HCT116 (cell line): ENCODE measurements around the gene TLE5. TPM values are rescaled to one million over a fixed set of nuclear protein-coding genes. Genes with fewer than 3 reads are reported as not detected.

Experiments used
- ATAC-seq: fragments of 200-7000 bp; cut with Tn5 transposase; 2 replicates; pipeline ENCODE4 v1.9.1; 2020; ENCODE audit warnings: mild to moderate bottlenecking, moderate library complexity
- BruUV-seq: library from RNA; stranded (reverse); fragments of 400-500 nt; replicated peaks from 2 replicates; lab custom pipeline; 2021; lab: Mats Ljungman, UMichigan
- CTCF ChIA-PET: fragments of 300-600 bp; sonication (Branson Sonifier 250); formaldehyde crosslinking; loops from one replicate; lab custom pipeline; 2021; ENCODE audit warnings: antibody characterized with exemption; lab: Charles Lee
- POLR2A ChIA-PET: fragments of 300-600, 350-600 bp; sonication (Branson Sonifier 250); formaldehyde crosslinking; loops from one replicate; lab custom pipeline; 2021; ENCODE audit warnings: antibody characterized with exemption; lab: Charles Lee
- RAD21 ChIA-PET, 2 experiments: fragments of 300-600 bp; sonication (Branson Sonifier 250); formaldehyde crosslinking; loops; one replicate each; lab custom pipeline; 2023; ENCODE audit warnings: low total read pairs in 2 of 2; ENCODE audit not compliant: uncharacterized antibody in 2 of 2, unreplicated experiment in 2 of 2, low non-redundant PET in 1 of 2; lab: Charles Lee
- DNase-seq: peaks from one replicate; pipeline ENCODE4 v3.0.0-alpha.2; 2010; ENCODE audit warnings: low read depth, low spot score
- H2AFZ ChIP-seq: fragments of 200-600 bp; shearing (Covaris generic), sonication (generic); 2 replicates; pipeline ENCODE4 v1.6.1; 2017; ENCODE audit warnings: low read depth, mixed run types, mixed read lengths, antibody characterized with exemption, low read length; ENCODE audit not compliant: poor library complexity, severe bottlenecking
- H3K27ac ChIP-seq: 2 replicates; pipeline ENCODE4 v1.5.1; 2012; ENCODE audit warnings: low read depth, low read length
- H3K27me3 ChIP-seq: fragments of 200-600 bp; sonication (generic); 2 replicates; pipeline ENCODE4 v1.6.1; 2016; ENCODE audit warnings: mixed run types, low read length, mixed read lengths; ENCODE audit not compliant: insufficient read depth
- H3K36me3 ChIP-seq, 2 experiments: fragments of 200-500 bp in 1 of 2; fragments of 200-600 bp in 1 of 2; sonication (Bioruptor generic) in 1 of 2; sonication (generic) in 1 of 2; 2 replicates each; pipeline versions ENCODE4 v1.5.1 to v1.6.1; 2014 to 2016; ENCODE audit warnings: low read length in 2 of 2, inconsistent platforms in 1 of 2, mixed read lengths in 1 of 2, mixed run types in 1 of 2; ENCODE audit not compliant: insufficient read depth in 2 of 2, control insufficient read depth in 1 of 2
- H3K4me1 ChIP-seq, 2 experiments: fragments of 200-600 bp in 1 of 2; sonication (generic) in 1 of 2; 2 replicates each; pipeline versions ENCODE4 v1.5.1 to v1.6.1; 2012 to 2017; ENCODE audit warnings: low read length in 2 of 2, inconsistent platforms in 1 of 2, mild to moderate bottlenecking in 1 of 2, mixed read lengths in 1 of 2, mixed run types in 1 of 2, moderate library complexity in 1 of 2; ENCODE audit not compliant: insufficient read depth in 2 of 2, control insufficient read depth in 1 of 2
- H3K4me2 ChIP-seq: fragments of 200-600 bp; sonication (generic); 2 replicates; pipeline ENCODE4 v1.6.1; 2017; ENCODE audit warnings: mixed run types, low read length, mixed read lengths
- H3K4me3 ChIP-seq, 2 experiments: fragments of 200-600 bp in 1 of 2; sonication (generic) in 1 of 2; replicated peaks in 1 of 2; 2 replicates each; pipeline ENCODE4 v1.5.1; 2011 to 2016; ENCODE audit warnings: low read length in 2 of 2, control low read depth in 1 of 2, low read depth in 1 of 2, mild to moderate bottlenecking in 1 of 2, mixed read lengths in 1 of 2, mixed run types in 1 of 2
- H3K79me2 ChIP-seq: fragments of 200-600 bp; sonication (generic); 2 replicates; pipeline ENCODE4 v1.6.1; 2017; ENCODE audit warnings: mild to moderate bottlenecking, mixed run types, low read length, moderate library complexity, mixed read lengths; ENCODE audit not compliant: insufficient read depth
- H3K9ac ChIP-seq: fragments of 200-600 bp; sonication (generic); 2 replicates; pipeline ENCODE4 v1.6.1; 2016; ENCODE audit warnings: low read length, mixed read lengths
- H3K9me2 ChIP-seq: fragments of 200-600 bp; sonication (generic), shearing (Covaris generic); 2 replicates; pipeline ENCODE4 v1.6.1; 2017; ENCODE audit warnings: mixed run types, mild to moderate bottlenecking, moderate library complexity; ENCODE audit not compliant: insufficient read depth
- H3K9me3 ChIP-seq, 2 experiments: fragments of 200-500 bp in 1 of 2; fragments of 200-600 bp in 1 of 2; sonication (Bioruptor generic) in 1 of 2; sonication (generic) in 1 of 2; 2 replicates each; pipeline ENCODE4 v1.6.1; 2014 to 2017; ENCODE audit warnings: low read length in 2 of 2, mixed read lengths in 2 of 2, inconsistent platforms in 1 of 2, low read depth in 1 of 2, mild to moderate bottlenecking in 1 of 2, mixed run types in 1 of 2, moderate library complexity in 1 of 2; ENCODE audit not compliant: control insufficient read depth in 1 of 2, insufficient read depth in 1 of 2
- H4K20me1 ChIP-seq: fragments of 200-600 bp; sonication (generic), shearing (Covaris generic); 2 replicates; pipeline ENCODE4 v1.6.1; 2017; ENCODE audit warnings: mixed run types, mild to moderate bottlenecking, moderate library complexity; ENCODE audit not compliant: insufficient read depth
- CBX3 ChIP-seq: IDR thresholded peaks from 2 replicates; pipeline ENCODE4 v1.6.1; 2012; ENCODE audit warnings: low read depth
- CEBPB ChIP-seq: IDR thresholded peaks from 2 replicates; pipeline ENCODE4 v1.6.1; 2012; ENCODE audit warnings: low read depth
- ELF1 ChIP-seq: IDR thresholded peaks from 2 replicates; pipeline ENCODE4 v1.6.1; 2012; ENCODE audit warnings: low read depth, borderline replicate concordance
- EZH2 ChIP-seq: fragments of 200-600 bp; sonication (generic); IDR thresholded peaks from 2 replicates; pipeline ENCODE4 v1.6.1; 2017; ENCODE audit warnings: antibody characterized with exemption, mixed run types
- EZH2phosphoT487 ChIP-seq: fragments of 200-600 bp; IDR thresholded peaks from 2 replicates; pipeline ENCODE4 v1.6.1; 2018; ENCODE audit warnings: antibody characterized with exemption, borderline replicate concordance
- FOSL1 ChIP-seq: IDR thresholded peaks from 2 replicates; pipeline ENCODE4 v1.6.1; 2012; ENCODE audit warnings: low read depth
- JUND ChIP-seq: IDR thresholded peaks from 2 replicates; pipeline ENCODE4 v1.6.1; 2012
- POLR2A ChIP-seq: IDR thresholded peaks from 2 replicates; pipeline ENCODE4 v1.7.0; 2011; ENCODE audit warnings: borderline replicate concordance; ENCODE audit not compliant: insufficient read depth, insufficient read length; ENCODE audit errors: extremely low read depth
- POLR2AphosphoS5 ChIP-seq: IDR thresholded peaks from 2 replicates; pipeline ENCODE4 v1.6.1; 2011; ENCODE audit warnings: mild to moderate bottlenecking, low read depth, low read length, moderate library complexity
- SIN3A ChIP-seq: IDR thresholded peaks from 2 replicates; pipeline ENCODE4 v1.6.1; 2012; ENCODE audit warnings: low read depth
- SP1 ChIP-seq: IDR thresholded peaks from 2 replicates; pipeline ENCODE4 v1.6.1; 2012; ENCODE audit warnings: low read depth
- SRF ChIP-seq: IDR thresholded peaks from 2 replicates; pipeline ENCODE4 v1.6.1; 2012; ENCODE audit warnings: low read depth
- TCF7L2 ChIP-seq: IDR thresholded peaks from 2 replicates; pipeline ENCODE4 v1.7.0; 2011; ENCODE audit warnings: borderline replicate concordance, inconsistent platforms; ENCODE audit not compliant: insufficient read depth, insufficient read length; ENCODE audit errors: extremely low read depth
- YY1 ChIP-seq: IDR thresholded peaks from 2 replicates; pipeline ENCODE4 v1.6.1; 2011; ENCODE audit warnings: low read length, low read depth, moderate library complexity, mild to moderate bottlenecking; ENCODE audit not compliant: insufficient replicate concordance; ENCODE audit errors: extremely low read depth
- ZFX ChIP-seq: fragments of 450-650 bp; IDR thresholded peaks from 2 replicates; pipeline ENCODE4 v1.6.1; 2017
- ZNF274 ChIP-seq: fragments of 200-500 bp; sonication (Bioruptor generic); IDR thresholded peaks from 2 replicates; pipeline ENCODE4 v1.6.1; 2014; ENCODE audit warnings: mild to moderate bottlenecking, low read depth, low read length, inconsistent platforms
- intact Hi-C: fragments of 100-400 bp; cut with micrococcal nuclease; formaldehyde crosslinking; loops from 2 replicates; pipeline ENCODE4 v1.10.0; 2022
- total RNA-seq: library from RNA; stranded (reverse); gene quantifications from one replicate; pipeline ENCODE4 v1.2.1, GENCODE V29; 2021; ENCODE audit not compliant: unreplicated experiment
- TF ChIP-seq, protein P1 (sequence below): IDR thresholded peaks from 2 replicates; pipeline ENCODE4 v1.6.1; 2012; ENCODE audit warnings: low read depth

The TLE5 gene
- total RNA-seq, 1 experiment from 2014 or later, result 263 TPM

DNA sequence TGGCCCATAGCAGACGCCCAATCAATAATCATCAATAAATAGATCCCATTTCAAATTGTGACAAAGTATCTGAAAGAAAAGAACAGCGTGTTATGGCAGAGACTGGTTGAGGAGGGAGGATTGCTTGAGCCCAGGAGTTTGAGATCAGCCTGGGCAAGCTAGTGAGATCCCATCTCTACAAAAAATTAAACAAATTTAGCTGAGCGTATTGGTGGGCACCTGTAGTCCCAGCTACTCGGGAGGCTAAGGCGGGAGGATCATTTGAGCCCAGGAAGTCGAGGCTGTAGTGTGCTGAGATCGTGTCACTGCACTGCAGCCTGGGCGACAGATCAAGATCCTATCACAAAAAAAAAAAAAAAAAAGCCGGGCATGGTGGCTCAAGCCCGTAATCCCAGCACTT is 25.5 kb upstream of the TLE5 start:
- ATAC-seq (no peak), DNase-seq (no peak)
- TF ChIP-seq CEBPB (no peak), SIN3A (no peak), ZNF274 (no peak), FOSL1 (no peak), EZH2phosphoT487 (no peak), POLR2A (no peak), EZH2 (no peak), POLR2AphosphoS5 (no peak), SP1 (no peak), TCF7L2 (no peak), SRF (no peak), JUND (no peak), ZFX (no peak)
- no peaks in the 10 kb centered on the region for H3K9me2 ChIP-seq
- H3K36me3 ChIP-seq, result no peaks in the 10 kb centered on the region
- H2AFZ ChIP-seq, result no peak overlapping the region
- ChIA-PET RAD21 (no interaction called here), POLR2A (interaction anchor here (0.7 kb wide), 1 partner anchor 21 kb away, joined by 3 read pairs; no protein-coding TSS in a partner anchor), CTCF (interaction anchor here (1.8 kb wide), 1 partner anchor 12 kb away, joined by 5 read pairs; no protein-coding TSS in a partner anchor)
- H3K4me1 ChIP-seq, result no peaks in the 10 kb centered on the region
- no peak overlapping the region for H3K27ac ChIP-seq
- no peaks in the 10 kb centered on the region for H3K9me3 ChIP-seq
- H3K79me2 ChIP-seq, result no peaks in the 10 kb centered on the region
- H4K20me1 ChIP-seq, result no peaks in the 10 kb centered on the region
- H3K27me3 ChIP-seq, result no peaks in the 10 kb centered on the region
- intact Hi-C loops, result no loop called here
- H3K9ac ChIP-seq, result no peak overlapping the region
- no peak overlapping the region for H3K4me2 ChIP-seq
- no peak overlapping the region for H3K4me3 ChIP-seq
- no TSS peak for BruUV-seq

DNA sequence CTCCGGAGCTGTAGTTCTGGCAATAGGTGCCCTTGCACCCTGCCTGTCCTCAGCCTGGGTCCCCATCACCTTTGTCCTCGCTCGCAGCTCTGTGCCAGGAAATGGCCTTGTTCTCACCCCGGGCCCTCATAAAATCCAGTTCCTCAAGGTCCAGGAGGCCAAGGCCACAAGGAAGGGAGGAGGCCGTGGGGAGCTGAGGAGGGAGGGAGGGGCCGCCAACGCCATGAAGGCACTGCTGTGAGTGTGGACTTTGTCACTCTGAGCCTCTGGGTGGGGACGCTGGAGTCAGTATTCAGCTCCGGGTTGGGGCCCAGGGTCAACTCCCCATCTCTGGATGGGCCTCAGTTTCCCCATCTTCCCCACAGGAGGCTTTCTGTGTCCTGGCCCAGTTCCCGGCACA is 22.6 kb upstream of the TLE5 start:
- H3K4me2 ChIP-seq, result no peak overlapping the region
- DNase-seq (no peak), ATAC-seq (no peak)
- intact Hi-C loops, result no loop called here
- no peaks in the 10 kb centered on the region for H4K20me1 ChIP-seq
- no peaks in the 10 kb centered on the region for H3K36me3 ChIP-seq
- H3K27ac ChIP-seq, result no peak overlapping the region
- ChIA-PET POLR2A (no interaction called here), RAD21 (no interaction called here), CTCF (interaction anchor here (1.7 kb wide), 1 partner anchor 19 kb away, joined by 4 read pairs; no protein-coding TSS in a partner anchor)
- H3K79me2 ChIP-seq, result no peaks in the 10 kb centered on the region
- H2AFZ ChIP-seq, result no peak overlapping the region
- H3K9ac ChIP-seq, result no peak overlapping the region
- BruUV-seq, result no TSS peak
- H3K9me2 ChIP-seq, result no peaks in the 10 kb centered on the region
- no peak overlapping the region for H3K4me3 ChIP-seq
- no peaks in the 10 kb centered on the region for H3K27me3 ChIP-seq
- H3K4me1 ChIP-seq, result peaks cover 3 to 4% of the 10 kb centered on the region in 2 experiments; a peak in 1 of 4 replicates
- H3K9me3 ChIP-seq, result no peaks in the 10 kb centered on the region
- TF ChIP-seq CBX3, result no peak
- TF ChIP-seq EZH2phosphoT487, result no peak
- TF ChIP-seq POLR2AphosphoS5, result no peak
- TF ChIP-seq SP1, result no peak
- TF ChIP-seq ELF1, result no peak
- TF ChIP-seq, protein P1, sequence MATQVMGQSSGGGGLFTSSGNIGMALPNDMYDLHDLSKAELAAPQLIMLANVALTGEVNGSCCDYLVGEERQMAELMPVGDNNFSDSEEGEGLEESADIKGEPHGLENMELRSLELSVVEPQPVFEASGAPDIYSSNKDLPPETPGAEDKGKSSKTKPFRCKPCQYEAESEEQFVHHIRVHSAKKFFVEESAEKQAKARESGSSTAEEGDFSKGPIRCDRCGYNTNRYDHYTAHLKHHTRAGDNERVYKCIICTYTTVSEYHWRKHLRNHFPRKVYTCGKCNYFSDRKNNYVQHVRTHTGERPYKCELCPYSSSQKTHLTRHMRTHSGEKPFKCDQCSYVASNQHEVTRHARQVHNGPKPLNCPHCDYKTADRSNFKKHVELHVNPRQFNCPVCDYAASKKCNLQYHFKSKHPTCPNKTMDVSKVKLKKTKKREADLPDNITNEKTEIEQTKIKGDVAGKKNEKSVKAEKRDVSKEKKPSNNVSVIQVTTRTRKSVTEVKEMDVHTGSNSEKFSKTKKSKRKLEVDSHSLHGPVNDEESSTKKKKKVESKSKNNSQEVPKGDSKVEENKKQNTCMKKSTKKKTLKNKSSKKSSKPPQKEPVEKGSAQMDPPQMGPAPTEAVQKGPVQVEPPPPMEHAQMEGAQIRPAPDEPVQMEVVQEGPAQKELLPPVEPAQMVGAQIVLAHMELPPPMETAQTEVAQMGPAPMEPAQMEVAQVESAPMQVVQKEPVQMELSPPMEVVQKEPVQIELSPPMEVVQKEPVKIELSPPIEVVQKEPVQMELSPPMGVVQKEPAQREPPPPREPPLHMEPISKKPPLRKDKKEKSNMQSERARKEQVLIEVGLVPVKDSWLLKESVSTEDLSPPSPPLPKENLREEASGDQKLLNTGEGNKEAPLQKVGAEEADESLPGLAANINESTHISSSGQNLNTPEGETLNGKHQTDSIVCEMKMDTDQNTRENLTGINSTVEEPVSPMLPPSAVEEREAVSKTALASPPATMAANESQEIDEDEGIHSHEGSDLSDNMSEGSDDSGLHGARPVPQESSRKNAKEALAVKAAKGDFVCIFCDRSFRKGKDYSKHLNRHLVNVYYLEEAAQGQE, result no peak
- TF ChIP-seq POLR2A, result no peak
- TF ChIP-seq YY1, result no peak
- no peak for TF ChIP-seq ZNF274
- TF ChIP-seq CEBPB, result no peak
